NCI-H748 treated with DMSO at 0.1 percent for 48 hours (cell line): Measurements from ENCODE around the gene GRM1.

Experiments used
- DNase-seq: peaks from one replicate; lab custom pipeline; 2025; lab: John Stamatoyannopoulos, UW

Gene GRM1

GRCh38 chr6:146481527-146481926 lies 452.7 kb downstream of the GRM1 start:
- DNase-seq: no peak

GRCh38 chr6:146484411-146484810 lies 455.5 kb downstream of the GRM1 start:
- no peak for DNase-seq
